GM21529 (cell line): ENCODE measurements around the gene ARL5B.

Experiments used
- ATAC-seq: cut with Tn5 transposase; IDR thresholded peaks from one replicate; pipeline ENCODE4 v1.9.1; 2021; ENCODE audit not compliant: unreplicated experiment

The ARL5B gene

DNA sequence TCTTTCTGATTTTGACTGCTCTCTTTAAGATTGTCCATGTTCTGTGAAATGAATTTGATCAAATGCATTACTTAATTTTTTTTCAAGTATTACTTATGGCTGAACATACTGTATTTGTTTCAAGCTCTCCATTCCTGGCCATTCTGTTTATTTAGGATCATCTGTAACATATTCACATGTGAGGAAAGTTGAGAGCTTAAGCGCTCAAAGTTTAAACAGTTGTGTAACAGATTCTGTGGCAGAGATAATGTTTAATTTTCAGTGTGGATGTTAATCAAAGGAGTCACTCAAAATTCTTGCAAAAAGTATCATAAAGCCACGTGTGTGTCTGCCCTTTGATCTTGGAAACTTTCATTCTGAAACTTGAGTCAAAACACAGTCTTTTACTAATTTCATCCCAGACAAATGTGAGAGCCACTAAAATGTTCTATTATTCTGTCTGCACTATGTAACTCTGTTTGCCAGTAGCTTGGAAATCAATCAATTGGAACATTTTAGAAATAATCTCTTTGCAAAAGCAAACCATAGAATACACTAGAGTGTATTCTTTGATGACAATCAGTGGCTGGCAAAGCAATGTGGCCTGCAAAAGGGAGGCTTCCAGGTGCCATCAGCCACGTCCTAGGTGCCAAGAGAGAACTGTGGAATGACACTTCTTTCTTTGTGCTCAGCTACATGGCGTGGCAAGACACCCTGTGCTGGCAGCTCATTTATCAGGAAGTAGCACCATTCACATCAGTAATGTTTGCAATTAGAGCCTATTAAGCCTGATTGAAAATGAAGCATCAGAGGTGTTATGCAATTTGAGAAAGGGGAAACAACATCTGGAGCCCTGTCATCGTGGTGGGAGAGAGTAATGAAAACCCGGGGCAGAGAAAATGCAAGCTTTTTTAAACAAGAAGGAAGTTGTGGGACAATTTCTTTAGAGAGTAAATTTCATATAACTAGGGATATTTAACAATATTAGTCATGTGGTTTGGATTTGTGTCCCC lies 40.9 kb downstream of the ARL5B start:
- no peak for ATAC-seq

GRCh38 chr10:18703521-18703920 lies 44.3 kb downstream of the ARL5B start:
- no peak for ATAC-seq

DNA sequence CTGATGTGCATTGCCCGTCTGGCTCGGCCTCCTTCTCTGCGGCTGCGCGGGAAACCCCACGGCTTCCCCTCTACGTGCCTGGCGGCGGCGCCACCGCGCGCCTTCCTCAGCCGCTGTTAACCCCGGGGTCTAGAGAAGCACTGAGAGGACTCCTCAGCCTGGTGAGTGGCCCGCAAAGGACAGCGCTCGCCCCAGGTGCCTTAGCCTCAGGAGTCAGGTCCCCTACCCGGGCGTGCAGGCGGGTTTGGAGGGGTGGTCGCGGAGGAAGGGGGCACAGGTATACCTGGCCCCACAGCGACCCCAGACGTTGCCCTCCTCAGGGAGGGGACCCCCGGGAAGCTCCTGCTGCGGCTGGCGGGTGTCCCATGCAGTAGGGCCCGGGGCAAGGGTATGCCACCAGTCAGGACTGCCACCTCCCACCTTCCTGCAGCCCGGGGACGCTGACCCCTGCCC lies 51.0 kb downstream of the ARL5B start:
- ATAC-seq: no peak

- no peak for ATAC-seq
Measured at GRCh38 chr10:18713077-18713476, 53.8 kb downstream of the ARL5B start.

DNA sequence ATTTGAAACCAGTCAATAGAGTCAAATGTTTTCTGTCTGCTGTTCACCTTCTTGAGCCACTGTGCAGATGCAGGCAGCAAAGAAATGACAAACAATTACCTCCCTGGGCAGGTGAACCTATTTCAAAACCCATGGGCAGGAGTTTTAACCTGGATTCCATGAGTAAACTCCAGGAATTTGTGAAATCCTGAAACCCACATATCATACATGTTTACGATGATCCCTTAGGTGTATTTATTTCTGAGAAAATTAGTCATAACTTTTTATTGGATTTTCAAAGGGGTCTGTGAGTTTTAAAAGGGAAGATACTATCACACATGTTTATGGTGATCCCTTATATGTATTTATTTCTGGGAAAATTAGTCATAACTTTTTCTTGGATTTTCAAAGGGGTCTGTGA lies 59.8 kb downstream of the ARL5B start:
- ATAC-seq: no peak

DNA sequence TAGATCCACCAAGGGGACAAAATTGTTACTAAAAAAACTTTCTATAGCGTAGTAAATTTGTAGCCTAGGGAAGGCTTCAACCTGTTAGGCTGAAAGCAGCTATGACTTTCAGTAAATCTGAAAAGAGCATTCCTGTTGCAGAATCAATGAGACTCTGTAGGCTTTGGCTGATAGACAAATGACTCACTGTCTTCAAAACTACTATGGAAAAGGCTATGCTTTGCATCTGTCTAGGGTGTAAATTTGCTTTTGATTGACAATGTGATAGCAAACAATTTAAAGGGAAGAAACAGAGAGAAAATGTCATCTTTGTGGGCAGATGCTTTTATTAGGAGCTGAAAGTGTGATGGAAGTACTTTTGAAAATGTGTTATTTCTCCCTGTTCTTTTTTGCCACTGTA lies 60.6 kb downstream of the ARL5B start:
- ATAC-seq: no peak

DNA sequence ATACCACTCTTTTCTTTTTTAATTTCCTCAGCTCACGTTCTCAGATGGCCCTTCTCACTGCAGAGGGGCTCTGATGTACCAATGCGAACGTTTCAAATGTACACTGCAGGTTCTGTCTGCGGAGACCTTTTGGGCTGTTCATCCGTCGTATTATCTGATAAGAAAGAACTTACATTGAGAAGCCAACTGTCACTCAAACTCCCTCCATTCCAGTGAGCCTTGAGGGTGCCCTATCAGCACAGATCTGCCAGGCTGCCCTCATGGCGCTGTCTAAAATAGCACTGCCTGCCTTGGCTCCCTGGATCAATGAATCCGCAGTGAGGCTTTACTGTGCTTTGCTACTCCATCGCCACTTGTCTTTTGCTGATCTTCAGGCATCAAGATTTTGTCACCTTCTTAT lies 61.8 kb downstream of the ARL5B start:
- ATAC-seq: no peak

GRCh38 chr10:18723801-18724200 lies 64.6 kb downstream of the ARL5B start:
- no peak for ATAC-seq
